Endothelial cell of umbilical vein (primary cell): ENCODE results near the gene HSPA1B.

ENCODE experiments used
- CTCF ChIP-seq, 2 donors: IDR thresholded peaks; 1 replicate in 1 of 2; 2 replicates in 1 of 2; pipeline ENCODE4 v1.5.1; 2011; ENCODE audit warnings: low read length in 2 of 2, mild to moderate bottlenecking in 2 of 2, moderate library complexity in 2 of 2, control low read depth in 1 of 2, inconsistent platforms in 1 of 2, low read depth in 1 of 2; ENCODE audit not compliant: insufficient read depth in 1 of 2; ENCODE audit errors: extremely low read depth in 1 of 2
- EZH2 ChIP-seq: IDR thresholded peaks from 2 replicates; pipeline ENCODE4 v1.6.1; 2012; ENCODE audit warnings: borderline replicate concordance, low read depth, mild to moderate bottlenecking, moderate library complexity, low read length, inconsistent platforms; ENCODE audit not compliant: severe bottlenecking
- FOS ChIP-seq: IDR thresholded peaks from 2 replicates; pipeline ENCODE4 v1.6.1; 2011; ENCODE audit warnings: mild to moderate bottlenecking, low read length, moderate library complexity, borderline replicate concordance; ENCODE audit not compliant: insufficient read depth
- JUN ChIP-seq: IDR thresholded peaks from 2 replicates; pipeline ENCODE4 v1.6.1; 2011; ENCODE audit warnings: borderline replicate concordance, low read depth; ENCODE audit not compliant: insufficient read length, insufficient read depth
- MYC ChIP-seq: IDR thresholded peaks from one replicate; pipeline ENCODE4 v1.6.1; 2011; ENCODE audit warnings: mild to moderate bottlenecking, low read depth, low read length
- POLR2A ChIP-seq: IDR thresholded peaks from 2 replicates; pipeline ENCODE4 v1.6.1; 2012; ENCODE audit warnings: low read depth, mild to moderate bottlenecking, control low read depth, low read length
- POLR2AphosphoS5 ChIP-seq: IDR thresholded peaks from 2 replicates; pipeline ENCODE4 v1.6.1; 2012; ENCODE audit warnings: low read depth, mild to moderate bottlenecking, control low read depth, low read length, moderate library complexity; ENCODE audit not compliant: insufficient read depth
- TF ChIP-seq, protein P1 (sequence below): IDR thresholded peaks from 2 replicates; pipeline ENCODE4 v1.6.1; 2011; ENCODE audit not compliant: insufficient read depth, insufficient read length

DNA sequence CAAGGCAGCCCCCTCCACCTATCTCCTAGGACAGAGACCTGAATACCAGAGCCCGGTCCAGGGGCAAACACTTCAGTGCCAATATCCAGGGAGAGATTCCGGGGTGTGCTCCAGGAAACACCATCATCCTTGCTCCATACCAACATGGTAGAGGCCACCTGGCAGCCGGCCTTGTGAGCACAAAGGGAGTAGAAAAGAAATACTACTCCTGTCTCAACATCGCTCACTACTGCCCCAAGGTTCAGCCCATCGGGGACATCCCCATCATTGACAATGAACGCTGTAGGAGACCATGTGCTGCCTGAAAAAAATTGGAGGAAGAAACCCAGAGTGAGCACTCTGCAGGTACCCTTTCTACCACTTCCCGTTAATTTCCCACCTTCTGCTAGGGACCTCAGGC is 33.6 kb downstream of the HSPA1B start:
- TF ChIP-seq POLR2A (no peak), CTCF (IDR thresholded peaks at IDR 0.05; ENCODE audit: extremely low read depth in 1 of 2, insufficient read depth in 1 of 2, low read depth in 1 of 2, low read length in 2 of 2) (no peak), FOS (no peak), JUN (no peak), EZH2 (no peak), POLR2AphosphoS5 (no peak), MYC (no peak)
- TF ChIP-seq, protein P1, sequence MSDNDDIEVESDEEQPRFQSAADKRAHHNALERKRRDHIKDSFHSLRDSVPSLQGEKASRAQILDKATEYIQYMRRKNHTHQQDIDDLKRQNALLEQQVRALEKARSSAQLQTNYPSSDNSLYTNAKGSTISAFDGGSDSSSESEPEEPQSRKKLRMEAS = no peak
